Hepatocyte (in vitro differentiated cells): Measurements from ENCODE around the gene HTRA2.

ENCODE experiments used
- CTCF ChIP-seq: fragments of 200-600 bp; sonication (generic); IDR thresholded peaks from 2 replicates; pipeline ENCODE4 v1.5.1; 2016; ENCODE audit warnings: antibody characterized with exemption, mild to moderate bottlenecking; ENCODE audit not compliant: poor library complexity
- EZH2 ChIP-seq: fragments of 200-600 bp; sonication (generic); IDR thresholded peaks from 2 replicates; pipeline ENCODE4 v1.6.1; 2016; ENCODE audit warnings: antibody characterized with exemption, mild to moderate bottlenecking, borderline replicate concordance
- EZH2phosphoT487 ChIP-seq: fragments of 200-600 bp; sonication (generic); IDR thresholded peaks from one replicate; pipeline ENCODE4 v1.6.1; 2018; ENCODE audit warnings: antibody characterized with exemption, mild to moderate bottlenecking, low read depth, moderate library complexity; ENCODE audit not compliant: unreplicated experiment, severe bottlenecking

DNA sequence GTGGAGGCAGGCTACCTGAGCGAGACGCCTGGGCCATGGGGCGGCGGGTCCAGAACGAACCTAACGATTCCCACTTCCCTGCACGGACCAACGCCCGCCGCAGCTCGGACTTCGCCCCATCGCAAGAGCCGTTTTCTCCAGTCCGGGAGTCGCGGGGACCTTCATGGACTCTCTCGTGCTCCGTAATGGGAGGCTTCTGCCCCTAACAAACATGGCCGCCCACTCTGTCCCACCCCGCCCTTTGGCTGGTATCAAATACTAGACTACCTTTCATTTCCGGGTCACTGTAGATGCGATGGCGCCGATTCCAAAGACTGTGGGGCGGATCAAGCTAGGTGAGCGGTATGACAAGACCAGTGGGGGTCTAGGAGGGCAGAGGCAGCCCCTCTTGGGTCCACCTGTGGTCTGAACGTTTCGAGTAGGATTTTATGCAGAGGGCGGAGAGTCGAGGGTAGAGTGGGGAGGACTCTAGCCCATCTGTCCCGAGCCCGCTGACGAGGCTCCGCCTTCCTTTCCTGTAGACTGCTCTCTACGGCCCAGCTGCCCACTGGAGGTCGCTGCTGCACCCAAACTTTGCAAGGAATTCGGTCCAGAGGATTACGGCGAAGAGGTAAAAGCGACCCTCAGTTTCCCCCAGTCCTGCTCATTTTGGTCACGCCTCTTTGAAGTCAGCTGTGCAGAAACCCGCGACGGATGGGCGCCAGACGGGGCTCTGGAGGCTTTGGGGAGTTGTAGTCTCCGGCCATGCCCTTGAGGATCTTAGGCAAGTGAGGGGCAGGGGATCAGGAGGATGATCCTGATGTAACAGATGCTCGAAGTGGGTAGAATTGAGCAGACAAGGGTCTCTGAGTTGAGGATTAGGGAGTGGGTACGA, 46.7 kb upstream of the HTRA2 start, which contains the start of the genes CCDC142 and TTC31:
- TF ChIP-seq CTCF (peak; percentile 96), EZH2 (no peak), EZH2phosphoT487 (no peak)
